NCI-H2081 (cell line): Measurements from ENCODE around the gene OTC.

ENCODE experiments used
- DNase-seq, 2 experiments: peaks; one replicate each; lab custom pipeline; 2025; lab: John Stamatoyannopoulos, UW

The OTC gene

GRCh38 chrX:38352362-38352761, at the start of gene OTC:
Gene OTC (plus strand): TSS chrX:38352604. CDS start chrX:38352697, 93 bp downstream.
- DNase-seq = no peak

GRCh38 chrX:38304010-38304409, 48.4 kb upstream of the OTC start:
- DNase-seq = no peak

GRCh38 chrX:38305971-38306370, 46.4 kb upstream of the OTC start:
- DNase-seq = no peak

- DNase-seq = no peak
Measured at GRCh38 chrX:38311743-38312142, 40.7 kb upstream of the OTC start.

GRCh38 chrX:38312436-38312835, 40.0 kb upstream of the OTC start:
- no peak for DNase-seq

GRCh38 chrX:38313190-38313589, 39.2 kb upstream of the OTC start:
- DNase-seq = no peak

- no peak for DNase-seq
Measured at GRCh38 chrX:38315186-38315585, 37.2 kb upstream of the OTC start.

GRCh38 chrX:38318196-38318595, 34.2 kb upstream of the OTC start:
- DNase-seq = no peak

GRCh38 chrX:38318606-38319005, 33.8 kb upstream of the OTC start:
- DNase-seq = no peak

- DNase-seq = no peak
Measured at GRCh38 chrX:38320819-38321218, 31.6 kb upstream of the OTC start.

- DNase-seq = no peak
Measured at GRCh38 chrX:38326086-38326485, 26.3 kb upstream of the OTC start.

- peak; percentile 91 to 92 for DNase-seq
Measured at GRCh38 chrX:38327007-38327774, 25.2 kb upstream of the OTC start, which contains the start of gene RPGR. Gene RPGR (minus strand): TSS chrX:38327509. CDS start chrX:38327367, 142 bp downstream.

GRCh38 chrX:38327775-38328081, 24.7 kb upstream of the OTC start:
- DNase-seq = no peak

GRCh38 chrX:38332505-38332904, 19.9 kb upstream of the OTC start:
- DNase-seq = no peak

GRCh38 chrX:38335382-38335781, 17.0 kb upstream of the OTC start:
- DNase-seq = no peak

GRCh38 chrX:38336538-38337240, 15.7 kb upstream of the OTC start:
- DNase-seq = no peak

- DNase-seq = no peak
Measured at GRCh38 chrX:38341442-38341841, 11.0 kb upstream of the OTC start.

- no peak for DNase-seq
Measured at GRCh38 chrX:38342853-38343778, 9.3 kb upstream of the OTC start.

- no peak for DNase-seq
Measured at GRCh38 chrX:38346150-38346549, 6.3 kb upstream of the OTC start.

GRCh38 chrX:38347136-38347535, 5.3 kb upstream of the OTC start:
- DNase-seq = no peak

GRCh38 chrX:38351346-38351745, 1.1 kb upstream of the OTC start:
- DNase-seq = no peak

- DNase-seq = no peak
Measured at GRCh38 chrX:38356401-38356800, 4.0 kb downstream of the OTC start.
